Activated naive CD4-positive, alpha-beta T cell treated with anti-CD3 and anti-CD28 coated beads, Interleukin-2, amount 50 U/mL, for 16 hours (primary cell): ENCODE measurements around the gene RERG.
"Not testable (repeated sequence)": the region's sequence is repeated elsewhere in the genome, so short reads cannot be mapped to it uniquely, and the experiment has no call there.

Source experiments
- DNase-seq: peaks from one replicate; pipeline ENCODE4 v3.0.0-alpha.2; 2020

The RERG gene, protein sequence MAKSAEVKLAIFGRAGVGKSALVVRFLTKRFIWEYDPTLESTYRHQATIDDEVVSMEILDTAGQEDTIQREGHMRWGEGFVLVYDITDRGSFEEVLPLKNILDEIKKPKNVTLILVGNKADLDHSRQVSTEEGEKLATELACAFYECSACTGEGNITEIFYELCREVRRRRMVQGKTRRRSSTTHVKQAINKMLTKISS

GRCh38 chr12:15220915-15221885 lies at the start of gene RERG:
TSS of gene RERG (minus strand) at chr12:15221417. CDS start at chr12:15217489, 3,928 bp downstream.
- peak; percentile 78 for DNase-seq

GRCh38 chr12:15270591-15270990 lies 49.4 kb upstream of the RERG start:
- DNase-seq: no peak

- DNase-seq: peak; percentile 26
Observed at GRCh38 chr12:15268927-15269552, 47.8 kb upstream of the RERG start.

DNA sequence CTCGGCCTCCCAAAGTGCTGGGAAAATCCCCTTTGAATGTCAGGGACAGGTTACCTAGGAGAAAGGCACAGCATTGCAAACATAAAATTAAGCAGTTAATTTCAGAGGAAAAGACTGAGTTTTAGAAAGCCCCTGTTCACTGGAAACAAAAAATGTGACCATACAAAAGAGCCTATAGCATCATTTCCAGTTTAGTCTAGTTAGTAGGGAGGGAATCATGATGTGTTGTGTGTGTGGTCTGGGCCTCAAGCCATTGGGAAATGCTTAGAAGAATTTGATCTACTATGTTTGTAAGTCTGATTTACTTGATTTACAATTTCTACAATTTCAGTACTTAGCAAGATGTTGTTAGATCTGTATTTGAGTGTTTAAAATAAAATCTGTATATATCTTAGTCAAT lies 47.1 kb upstream of the RERG start:
- DNase-seq: no peak

DNA sequence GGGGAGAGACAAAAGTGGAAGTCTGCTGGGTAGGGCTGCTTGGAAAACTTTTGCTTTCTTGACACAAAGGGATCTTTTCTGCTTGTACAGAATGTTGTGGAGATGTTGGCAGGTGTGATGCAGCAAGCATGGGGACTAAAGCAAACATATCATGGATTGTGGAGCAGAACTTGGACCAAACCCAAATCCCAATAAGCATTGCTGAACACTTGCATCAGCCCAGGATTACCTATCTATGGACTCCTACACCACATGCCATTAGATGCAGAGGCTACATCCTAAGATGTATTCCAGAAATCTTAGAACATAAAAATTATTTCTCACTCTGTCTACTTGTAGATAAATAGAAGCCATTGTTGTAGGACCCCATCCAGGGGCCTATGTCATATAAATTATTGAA lies 44.7 kb upstream of the RERG start:
- no peak for DNase-seq

DNA sequence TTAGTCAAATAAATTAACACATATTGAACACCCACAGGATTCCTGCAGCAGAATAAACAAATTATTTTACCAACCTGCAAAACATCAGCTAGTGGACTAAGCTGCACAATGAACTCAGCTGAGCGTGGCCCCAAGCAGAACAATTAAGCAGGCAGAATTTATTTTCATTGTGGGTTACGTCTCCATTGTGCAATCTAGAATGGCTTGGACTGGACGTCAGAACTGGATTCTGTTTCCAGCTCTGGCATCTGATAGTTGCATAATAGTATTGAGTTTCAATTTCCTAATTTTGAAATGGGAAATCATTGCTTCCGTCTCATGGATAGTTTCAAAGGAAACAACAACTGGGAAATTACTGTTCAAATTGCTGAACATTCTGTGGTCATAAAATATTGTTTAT lies 35.5 kb upstream of the RERG start:
- no peak for DNase-seq

DNA sequence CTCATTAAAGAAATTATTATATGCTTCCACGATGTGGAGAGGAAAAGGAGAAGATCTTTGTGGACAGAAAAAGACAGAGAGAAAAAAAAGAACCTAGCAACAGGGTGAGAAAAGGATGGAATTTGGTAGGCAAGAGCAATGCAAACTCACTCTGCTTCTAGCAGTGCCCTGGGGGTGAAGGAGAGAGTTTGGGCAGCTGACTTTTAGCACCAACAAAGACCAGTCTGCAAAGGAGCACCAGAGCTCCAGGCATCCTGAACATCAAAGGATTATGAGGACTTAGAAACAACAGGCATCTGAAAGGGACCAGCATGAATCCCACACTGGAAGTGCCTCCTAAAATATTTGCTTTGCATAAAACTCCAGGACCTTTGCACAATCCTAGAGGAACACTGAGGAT lies 32.8 kb upstream of the RERG start:
- no peak for DNase-seq

DNA sequence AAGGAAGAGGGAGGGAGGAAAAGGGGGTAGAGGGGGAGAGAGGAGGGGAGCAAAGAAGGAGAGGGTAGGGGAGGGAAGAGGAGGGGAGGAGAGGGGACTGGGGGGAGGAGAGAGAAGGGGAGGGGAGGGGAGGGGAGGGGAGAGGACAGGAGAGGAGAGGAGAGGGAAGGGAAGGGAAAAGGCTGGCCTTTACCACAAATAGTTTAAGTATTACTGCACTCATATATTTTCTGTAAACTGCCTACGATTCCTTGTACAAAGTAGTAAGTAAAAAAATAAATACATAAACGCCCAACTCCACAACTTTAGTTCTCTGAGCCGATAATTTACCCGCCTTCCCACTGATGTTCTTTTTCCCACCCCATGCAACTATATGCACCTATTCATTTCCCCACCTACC lies 23.7 kb upstream of the RERG start:
- DNase-seq: no peak

GRCh38 chr12:15244341-15244740 lies 23.1 kb upstream of the RERG start:
- no peak for DNase-seq

DNA sequence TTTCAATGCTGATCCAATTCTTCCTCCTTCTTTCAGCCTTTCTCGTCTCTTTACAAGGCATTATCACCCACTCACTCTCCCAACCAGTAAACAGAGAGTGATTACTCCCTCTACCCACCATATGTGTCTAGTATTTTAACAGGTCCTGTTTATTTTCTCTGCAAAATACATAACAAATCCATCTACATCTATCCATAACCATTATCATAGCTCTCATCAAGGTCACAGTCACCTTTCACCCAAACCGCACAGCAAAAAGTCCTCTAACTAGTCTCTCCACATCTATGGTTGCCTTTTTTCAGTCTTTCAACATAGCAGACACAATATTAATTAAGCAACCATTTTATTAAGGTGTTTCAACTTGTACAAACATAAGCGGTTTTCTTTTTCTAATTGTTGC lies 21.9 kb upstream of the RERG start:
- DNase-seq: no peak

GRCh38 chr12:15240898-15241297 lies 19.7 kb upstream of the RERG start:
- no peak for DNase-seq

DNA sequence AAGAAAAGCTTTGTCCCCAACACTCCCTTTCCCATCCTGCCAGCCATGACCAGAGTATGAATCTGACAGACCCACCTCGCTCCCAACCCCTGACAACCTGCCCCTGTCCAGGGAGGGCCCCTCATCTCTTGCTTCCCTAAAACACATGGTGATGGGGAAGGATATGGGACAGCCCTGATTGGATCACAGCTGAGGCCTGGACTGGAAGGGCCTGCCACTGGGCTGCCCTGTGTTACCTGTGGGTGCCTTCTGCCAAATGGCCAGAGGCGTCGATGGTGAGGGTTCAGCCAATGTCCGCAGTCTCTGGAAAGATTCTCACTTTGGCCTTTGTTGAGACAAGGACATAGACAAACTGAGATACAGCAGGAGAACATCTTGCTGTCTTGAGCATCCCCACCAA lies 13.3 kb upstream of the RERG start:
- no peak for DNase-seq

- DNase-seq: no peak
Observed at GRCh38 chr12:15234011-15234410, 12.8 kb upstream of the RERG start.

- no peak for DNase-seq
Observed at GRCh38 chr12:15232959-15233358, 11.7 kb upstream of the RERG start.

- no peak for DNase-seq
Observed at GRCh38 chr12:15231493-15231892, 10.3 kb upstream of the RERG start.

- no peak for DNase-seq
Observed at GRCh38 chr12:15230751-15231150, 9.5 kb upstream of the RERG start.

DNA sequence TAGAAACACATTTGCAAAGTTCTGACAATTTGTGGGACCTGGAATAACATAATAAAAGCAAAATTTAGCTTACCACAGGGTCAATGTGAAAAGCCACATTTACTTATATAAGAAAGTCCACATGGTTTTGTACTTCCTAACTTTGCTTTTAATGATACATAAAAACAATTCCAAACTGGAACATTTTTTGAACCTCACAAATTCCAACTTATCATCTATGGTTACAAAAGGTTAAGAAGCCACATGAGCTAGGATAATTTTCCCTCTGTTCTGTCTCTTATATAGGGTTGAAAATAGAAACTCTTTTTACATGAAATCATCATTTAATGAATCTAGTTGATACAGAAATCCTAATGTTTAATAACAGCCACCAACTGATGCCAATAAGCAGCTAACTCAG lies 8.9 kb upstream of the RERG start:
- no peak for DNase-seq

GRCh38 chr12:15227004-15227679 lies 5.9 kb upstream of the RERG start:
- peak; percentile 14 for DNase-seq

DNA sequence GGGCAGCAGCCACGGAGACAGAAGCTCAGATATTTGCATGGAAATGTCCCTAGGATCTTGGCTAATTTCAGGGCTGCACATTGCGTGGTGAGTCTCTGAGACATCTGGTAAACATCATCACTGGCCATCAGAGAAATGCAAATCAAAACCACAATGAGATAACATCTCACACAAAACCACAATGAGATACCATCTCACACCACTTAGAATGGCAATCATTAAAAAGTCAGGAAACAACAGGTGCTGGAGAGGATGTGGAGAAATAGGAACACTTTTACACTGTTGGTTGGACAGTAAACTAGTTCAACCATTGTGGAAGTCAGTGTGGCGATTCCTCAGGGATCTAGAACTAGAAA lies 4.6 kb upstream of the RERG start:
- not testable (repeated sequence) for DNase-seq

DNA sequence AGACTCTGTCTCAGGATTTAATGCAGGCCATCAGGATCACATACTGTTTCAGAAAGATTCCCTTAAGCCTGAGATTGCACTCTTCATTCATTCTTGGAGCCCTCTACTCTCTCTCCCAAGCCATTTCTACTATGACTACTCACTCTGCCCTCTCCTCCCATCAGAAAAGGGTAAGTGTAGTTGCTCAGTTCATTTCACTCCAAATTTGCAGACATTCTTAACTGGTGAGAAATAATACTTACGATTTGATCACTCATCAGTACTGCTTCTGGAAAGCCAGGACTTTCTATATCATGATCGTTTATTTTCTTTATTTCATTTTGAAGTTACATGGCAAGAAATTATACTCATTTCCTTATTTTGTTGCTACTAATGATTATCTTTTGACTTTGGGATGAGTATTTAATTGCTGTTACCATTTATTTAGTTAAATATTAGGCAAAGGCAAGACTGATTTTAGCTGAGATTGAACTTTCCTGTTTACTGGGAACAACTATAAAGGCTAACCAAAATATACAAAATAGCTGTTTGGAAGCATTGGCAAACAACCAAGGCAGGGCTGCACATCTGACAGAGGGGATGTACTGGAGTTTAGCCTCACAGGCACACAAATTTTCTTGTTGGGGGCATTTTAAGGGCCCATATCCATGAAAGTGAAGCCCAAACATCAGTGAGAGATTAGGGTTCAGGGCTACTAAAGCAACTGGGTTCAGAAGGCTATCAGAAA lies 4.1 kb upstream of the RERG start:
- no peak for DNase-seq

DNA sequence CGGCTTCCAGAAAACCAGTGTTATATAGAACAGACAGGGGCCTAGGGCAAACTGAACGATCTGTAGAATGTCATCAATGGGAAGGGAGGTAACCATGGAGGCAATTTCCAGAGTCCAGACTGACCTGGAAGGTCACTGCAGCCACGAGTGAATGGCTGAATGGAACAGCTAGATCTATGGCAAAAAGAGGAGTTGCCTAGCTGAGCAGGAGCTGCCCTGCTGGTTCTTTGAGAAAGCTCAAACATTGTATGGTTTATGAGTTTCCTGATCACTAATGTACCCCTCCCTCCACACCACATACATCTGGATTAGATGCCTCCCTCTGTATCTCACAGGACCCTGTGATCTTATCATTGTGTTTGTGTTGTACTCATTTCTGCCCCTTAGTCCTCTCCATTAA lies 1.0 kb upstream of the RERG start:
- DNase-seq: no peak

DNA sequence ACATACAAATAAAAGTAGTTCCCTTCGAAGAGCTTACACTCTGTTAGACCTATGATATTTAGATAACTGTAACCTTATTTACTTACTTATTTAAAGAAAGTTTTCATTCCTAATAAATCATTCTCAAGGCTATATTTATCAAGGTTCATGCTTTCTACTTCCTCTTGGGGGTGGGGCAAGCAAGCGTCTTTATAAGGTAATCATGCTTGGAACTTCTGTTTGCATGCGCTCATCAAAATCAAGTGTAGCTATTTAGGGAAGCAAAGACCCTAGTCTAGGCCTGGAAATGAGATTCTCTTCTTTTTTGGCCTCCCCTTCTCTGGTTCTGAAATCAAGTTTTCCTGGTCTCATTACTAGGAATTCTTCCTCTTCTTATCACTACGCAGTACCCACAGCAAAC lies 766 bp downstream of the RERG start:
- no peak for DNase-seq

DNA sequence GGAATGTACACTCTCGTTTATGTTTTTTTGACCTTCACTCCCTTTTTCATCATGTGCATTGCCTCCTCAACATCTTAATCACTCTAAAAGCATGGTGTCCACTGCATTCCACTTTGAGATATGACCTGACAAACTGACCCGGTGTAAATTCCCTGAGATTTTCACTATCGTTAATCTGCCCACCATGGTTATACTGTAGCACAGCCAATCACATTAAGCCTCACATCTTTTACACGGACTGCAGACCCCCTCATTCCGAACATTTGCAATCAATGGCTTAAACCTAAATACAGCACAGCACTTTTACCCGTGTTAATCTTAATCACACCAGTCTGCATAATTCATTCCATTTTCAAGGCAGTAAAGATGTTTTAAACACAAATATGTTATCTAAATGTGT lies 2.4 kb downstream of the RERG start:
- DNase-seq: no peak
